ENCODE measurements around the gene CDCP1.
"Not testable (repeated sequence)": the region's sequence is repeated elsewhere in the genome, so short reads cannot be mapped to it uniquely, and the experiment has no call there.

CDCP1 gene

DNA sequence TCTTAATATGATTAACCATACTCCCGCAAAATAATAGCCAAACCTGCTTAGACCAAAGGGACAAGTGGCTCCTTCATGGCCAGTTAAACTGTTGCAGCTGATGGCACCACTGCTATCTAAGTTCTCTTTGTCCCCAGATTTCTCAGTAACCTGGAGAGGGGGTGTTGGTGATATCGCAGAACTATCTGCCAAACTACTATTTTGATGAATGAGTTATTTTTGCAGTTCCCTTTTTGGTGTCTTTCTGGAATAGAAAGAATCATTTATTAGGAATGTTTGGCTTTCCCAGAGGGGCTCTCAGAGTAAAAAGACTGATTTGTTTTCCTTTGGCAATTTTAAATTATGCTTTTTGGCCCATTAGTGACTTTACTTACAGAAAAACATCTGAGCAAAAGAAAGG lies 87.0 kb downstream of the CDCP1 start:
- Histone ChIP-seq H3K4me1 (ENCODE audit: control insufficient read depth, insufficient read depth, low read length, poor library complexity, severe bottlenecking) (no peaks in the 10 kb centered on the region), H3K36me3 (ENCODE audit: control insufficient read depth, insufficient read depth, low read length) (no peaks in the 10 kb centered on the region), H3K9me3 (ENCODE audit: control insufficient read depth, low read length) (no peaks in the 10 kb centered on the region), H3K4me3 (ENCODE audit: insufficient read depth, low read depth, low read length, poor library complexity, severe bottlenecking) (no peak overlapping the region), H3K27me3 (replicated peaks; ENCODE audit: control insufficient read depth, insufficient read depth, low read length, poor library complexity, severe bottlenecking) (no peaks in the 10 kb centered on the region), H3K27ac (ENCODE audit: insufficient read depth, low read length, poor library complexity, severe bottlenecking) (no peak overlapping the region)
- no peak for DNase-seq

DNA sequence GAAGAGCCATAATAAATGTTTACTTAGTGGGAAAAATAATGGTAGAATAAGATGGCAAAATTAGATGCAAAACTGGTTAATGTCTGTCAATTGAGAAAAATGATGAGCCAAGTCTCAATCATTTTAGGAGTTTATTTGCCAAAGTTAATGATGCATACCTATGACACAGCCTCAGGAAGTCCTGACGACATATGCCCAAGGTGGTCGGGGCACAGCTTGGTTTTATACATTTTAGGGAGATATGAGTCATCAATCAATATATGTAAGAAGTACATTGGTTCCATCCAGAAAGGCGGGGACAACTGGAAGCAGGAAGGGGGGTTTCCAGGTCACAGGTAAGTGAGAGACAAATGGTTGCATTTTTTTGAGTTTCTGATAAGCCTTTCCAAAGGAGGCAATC lies 88.6 kb downstream of the CDCP1 start:
- H3K27ac ChIP-seq (ENCODE audit: insufficient read depth, low read length, poor library complexity, severe bottlenecking), result no peak overlapping the region
- no peak for DNase-seq
- no peaks in the 10 kb centered on the region for H3K36me3 ChIP-seq (ENCODE audit: control insufficient read depth, insufficient read depth, low read length)
- no peaks in the 10 kb centered on the region for H3K9me3 ChIP-seq (ENCODE audit: control insufficient read depth, low read length)
- no peaks in the 10 kb centered on the region for H3K4me1 ChIP-seq (ENCODE audit: control insufficient read depth, insufficient read depth, low read length, poor library complexity, severe bottlenecking)
- no peak overlapping the region for H3K4me3 ChIP-seq (ENCODE audit: insufficient read depth, low read depth, low read length, poor library complexity, severe bottlenecking)
- no peaks in the 10 kb centered on the region for H3K27me3 ChIP-seq (replicated peaks; ENCODE audit: control insufficient read depth, insufficient read depth, low read length, poor library complexity, severe bottlenecking)

DNA sequence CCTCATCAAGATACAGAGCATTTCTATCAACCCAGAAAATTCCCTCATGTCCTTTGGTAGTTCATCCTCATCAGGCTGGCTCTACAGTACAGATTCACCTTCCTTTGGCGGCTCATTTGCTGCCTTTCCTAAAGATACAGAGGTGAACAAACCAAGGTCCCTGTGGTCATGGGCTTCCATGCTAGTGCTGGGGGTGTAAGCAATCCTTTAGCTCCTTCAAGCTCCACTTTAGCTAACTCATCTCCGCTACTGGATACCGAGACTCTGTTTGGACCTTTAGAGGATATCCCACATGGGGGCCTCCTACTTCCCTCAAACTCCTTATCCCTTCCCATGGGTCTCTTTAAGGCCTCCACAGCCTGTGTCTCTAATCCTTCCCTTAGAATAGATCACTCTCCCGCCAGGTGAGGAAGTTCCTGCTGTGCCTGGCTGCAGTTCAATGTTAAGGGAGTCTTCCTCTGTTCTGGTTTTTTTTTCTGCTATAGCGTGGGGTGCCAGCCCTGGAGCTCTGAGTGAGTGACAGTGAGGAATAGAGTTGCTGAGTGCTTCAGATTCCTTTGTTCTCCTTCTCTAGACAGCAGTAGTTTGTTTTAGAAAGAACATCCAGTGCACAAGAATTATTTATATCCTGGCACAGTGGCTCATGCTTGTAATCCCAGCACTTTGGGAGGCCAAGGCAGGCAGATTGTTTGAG lies 89.4 kb downstream of the CDCP1 start:
- no peak for DNase-seq
- H3K4me1 ChIP-seq (ENCODE audit: control insufficient read depth, insufficient read depth, low read length, poor library complexity, severe bottlenecking), result no peaks in the 10 kb centered on the region
- H3K27ac ChIP-seq (ENCODE audit: insufficient read depth, low read length, poor library complexity, severe bottlenecking), result no peak overlapping the region

DNA sequence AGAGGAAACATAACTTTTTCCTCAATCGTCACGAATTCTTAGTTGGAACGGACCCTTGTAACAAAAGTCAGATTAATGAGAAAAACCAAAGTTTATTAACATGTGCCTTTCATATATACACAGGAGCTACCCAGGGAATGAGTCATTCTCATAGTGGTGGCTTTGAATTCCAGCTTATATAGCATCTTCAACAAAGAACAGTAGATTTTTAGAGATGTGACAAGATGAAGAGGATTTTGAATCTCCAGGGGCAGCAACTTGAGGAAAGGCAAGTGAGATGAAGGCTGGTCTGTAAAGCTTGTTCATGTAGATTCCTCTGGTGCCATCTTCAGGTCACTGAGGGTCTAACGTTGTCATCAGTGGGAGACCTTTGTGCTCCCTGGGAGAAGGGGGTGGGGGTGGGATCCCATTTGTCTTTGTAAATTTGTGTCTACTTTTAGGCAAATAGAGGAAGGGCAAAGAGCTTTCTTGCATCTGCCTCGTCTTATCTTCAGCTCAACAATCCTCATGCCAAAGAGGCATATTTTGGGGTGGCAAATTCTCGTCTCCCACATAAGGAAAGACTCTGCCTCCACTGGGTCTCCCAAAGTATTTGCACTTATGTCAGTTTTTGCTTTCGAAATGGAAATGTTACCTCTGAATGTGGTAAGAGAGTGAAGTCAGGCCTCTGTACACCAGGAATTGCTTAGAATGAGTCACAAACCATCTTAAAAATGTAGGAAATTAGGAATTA lies 90.6 kb downstream of the CDCP1 start:
- Histone ChIP-seq H3K27ac (ENCODE audit: insufficient read depth, low read length, poor library complexity, severe bottlenecking) (no peak overlapping the region), H3K4me3 (ENCODE audit: insufficient read depth, low read depth, low read length, poor library complexity, severe bottlenecking) (no peak overlapping the region), H3K4me1 (ENCODE audit: control insufficient read depth, insufficient read depth, low read length, poor library complexity, severe bottlenecking) (no peaks in the 10 kb centered on the region), H3K36me3 (ENCODE audit: control insufficient read depth, insufficient read depth, low read length) (no peaks in the 10 kb centered on the region), H3K27me3 (replicated peaks; ENCODE audit: control insufficient read depth, insufficient read depth, low read length, poor library complexity, severe bottlenecking) (no peaks in the 10 kb centered on the region), H3K9me3 (ENCODE audit: control insufficient read depth, low read length) (no peaks in the 10 kb centered on the region)
- DNase-seq, result no peak

More for the DNA sequence above, 89.4 kb downstream of the CDCP1 start:
- no peak overlapping the region for H3K4me3 ChIP-seq (ENCODE audit: insufficient read depth, low read depth, low read length, poor library complexity, severe bottlenecking)
- H3K9me3 ChIP-seq (ENCODE audit: control insufficient read depth, low read length), result no peaks in the 10 kb centered on the region
- H3K27me3 ChIP-seq (replicated peaks; ENCODE audit: control insufficient read depth, insufficient read depth, low read length, poor library complexity, severe bottlenecking), result no peaks in the 10 kb centered on the region
- no peaks in the 10 kb centered on the region for H3K36me3 ChIP-seq (ENCODE audit: control insufficient read depth, insufficient read depth, low read length)

DNA sequence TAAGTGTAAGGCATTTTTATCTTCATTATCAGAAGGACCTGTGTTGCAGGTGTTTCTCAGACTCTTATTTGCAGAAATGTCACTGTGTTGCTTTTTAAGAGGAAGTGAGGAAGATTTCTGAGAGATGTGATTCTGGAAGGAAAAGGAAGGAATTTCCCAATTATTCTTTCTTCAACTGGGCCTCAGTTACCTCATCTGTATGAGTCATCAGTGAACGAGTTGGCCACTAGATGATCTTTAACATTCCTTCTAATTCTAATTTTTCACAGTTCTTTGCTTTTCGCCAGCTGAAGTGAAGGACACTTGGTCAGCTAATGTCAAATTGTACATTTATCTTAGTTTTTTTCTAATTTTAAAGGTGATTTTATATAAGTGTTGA lies 91.2 kb downstream of the CDCP1 start:
- no peak for DNase-seq
- Histone ChIP-seq H3K27ac (ENCODE audit: insufficient read depth, low read length, poor library complexity, severe bottlenecking) (no peak overlapping the region), H3K4me3 (ENCODE audit: insufficient read depth, low read depth, low read length, poor library complexity, severe bottlenecking) (no peak overlapping the region), H3K27me3 (replicated peaks; ENCODE audit: control insufficient read depth, insufficient read depth, low read length, poor library complexity, severe bottlenecking) (no peaks in the 10 kb centered on the region), H3K4me1 (ENCODE audit: control insufficient read depth, insufficient read depth, low read length, poor library complexity, severe bottlenecking) (no peaks in the 10 kb centered on the region), H3K36me3 (ENCODE audit: control insufficient read depth, insufficient read depth, low read length) (no peaks in the 10 kb centered on the region), H3K9me3 (ENCODE audit: control insufficient read depth, low read length) (no peaks in the 10 kb centered on the region)

DNA sequence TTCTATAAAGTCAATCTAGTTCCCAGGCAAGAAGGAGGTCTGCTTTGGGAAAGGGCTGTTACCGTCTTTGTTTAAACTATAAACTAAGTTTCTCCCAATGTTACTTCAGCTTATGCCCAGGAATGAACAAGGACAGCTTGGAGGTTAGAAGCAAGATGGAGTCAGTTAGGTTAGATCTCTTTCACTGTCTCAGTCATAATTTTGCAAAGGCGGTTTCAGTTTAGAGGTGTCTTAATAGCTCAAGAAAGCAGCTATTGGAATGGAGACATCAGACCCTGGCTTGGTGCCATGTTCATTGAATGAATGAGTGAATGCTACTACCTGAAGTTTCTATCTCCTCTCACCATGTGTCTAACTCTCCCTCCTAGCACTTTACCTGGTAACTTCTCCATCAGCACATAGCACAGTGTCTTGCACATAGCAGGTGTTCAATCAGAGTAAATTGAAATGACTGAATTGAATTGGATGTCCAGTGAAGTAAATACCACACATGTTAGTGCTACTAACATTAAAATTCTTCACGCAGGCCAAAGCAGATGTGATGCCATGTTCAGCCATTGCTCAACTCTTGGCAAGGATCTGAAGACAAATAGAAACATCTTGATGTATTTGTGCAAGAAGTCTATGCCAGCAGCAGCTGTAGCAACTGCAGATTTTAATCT lies 91.9 kb downstream of the CDCP1 start:
- Histone ChIP-seq H3K27ac (ENCODE audit: insufficient read depth, low read length, poor library complexity, severe bottlenecking) (no peak overlapping the region), H3K9me3 (ENCODE audit: control insufficient read depth, low read length) (no peaks in the 10 kb centered on the region), H3K4me1 (ENCODE audit: control insufficient read depth, insufficient read depth, low read length, poor library complexity, severe bottlenecking) (no peaks in the 10 kb centered on the region), H3K27me3 (replicated peaks; ENCODE audit: control insufficient read depth, insufficient read depth, low read length, poor library complexity, severe bottlenecking) (no peaks in the 10 kb centered on the region), H3K4me3 (ENCODE audit: insufficient read depth, low read depth, low read length, poor library complexity, severe bottlenecking) (no peak overlapping the region), H3K36me3 (ENCODE audit: control insufficient read depth, insufficient read depth, low read length) (no peaks in the 10 kb centered on the region)
- no peak for DNase-seq

DNA sequence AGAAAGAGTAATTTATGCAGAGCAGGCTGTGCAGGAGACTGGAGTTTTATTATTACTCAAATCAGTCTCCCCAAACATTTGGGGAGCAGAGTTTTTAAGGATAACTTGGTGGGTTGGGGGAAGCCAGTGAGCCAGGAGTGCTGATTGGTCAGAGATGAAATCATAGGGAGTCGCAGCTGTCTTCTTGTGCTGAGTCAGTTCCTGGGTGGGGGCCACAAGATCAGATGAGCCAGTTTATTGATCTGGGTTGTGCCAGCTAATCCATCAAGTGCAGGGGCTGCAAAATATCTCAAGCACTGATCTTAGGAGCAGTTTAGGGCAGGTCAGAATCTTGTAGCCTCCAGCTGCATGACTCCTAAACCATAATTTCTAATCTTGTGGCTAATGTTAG lies 92.4 kb downstream of the CDCP1 start:
- not testable (repeated sequence) for H3K36me3 ChIP-seq (ENCODE audit: control insufficient read depth, insufficient read depth, low read length); H3K4me3 ChIP-seq (ENCODE audit: insufficient read depth, low read depth, low read length, poor library complexity, severe bottlenecking); DNase-seq; H3K27me3 ChIP-seq (replicated peaks; ENCODE audit: control insufficient read depth, insufficient read depth, low read length, poor library complexity, severe bottlenecking); H3K27ac ChIP-seq (ENCODE audit: insufficient read depth, low read length, poor library complexity, severe bottlenecking); H3K9me3 ChIP-seq (ENCODE audit: control insufficient read depth, low read length); H3K4me1 ChIP-seq (ENCODE audit: control insufficient read depth, insufficient read depth, low read length, poor library complexity, severe bottlenecking)

DNA sequence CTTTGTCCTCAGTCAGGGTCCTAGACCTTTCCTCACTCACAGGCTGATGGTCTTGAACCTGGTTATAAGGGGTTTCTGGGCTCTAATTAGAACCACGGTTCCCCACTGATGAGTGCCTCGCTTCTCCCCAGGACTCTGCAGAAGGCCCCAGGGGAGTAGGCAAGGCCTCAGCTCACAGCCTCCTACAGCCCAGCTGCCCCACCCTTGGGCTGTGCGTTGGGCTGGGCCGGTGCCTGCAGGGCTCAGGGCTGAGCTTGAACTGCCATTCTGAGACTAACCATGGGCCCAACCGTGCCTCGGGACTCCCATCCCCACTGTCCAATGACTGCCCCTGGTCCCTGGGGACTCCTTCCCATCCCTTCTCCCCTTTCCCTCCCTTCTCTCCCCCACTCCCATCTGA lies 94.5 kb downstream of the CDCP1 start:
- Histone ChIP-seq H3K4me1 (ENCODE audit: control insufficient read depth, insufficient read depth, low read length, poor library complexity, severe bottlenecking) (no peaks in the 10 kb centered on the region), H3K9me3 (ENCODE audit: control insufficient read depth, low read length) (no peaks in the 10 kb centered on the region), H3K36me3 (ENCODE audit: control insufficient read depth, insufficient read depth, low read length) (no peaks in the 10 kb centered on the region), H3K27me3 (replicated peaks; ENCODE audit: control insufficient read depth, insufficient read depth, low read length, poor library complexity, severe bottlenecking) (no peaks in the 10 kb centered on the region), H3K4me3 (ENCODE audit: insufficient read depth, low read depth, low read length, poor library complexity, severe bottlenecking) (no peak overlapping the region), H3K27ac (ENCODE audit: insufficient read depth, low read length, poor library complexity, severe bottlenecking) (no peak overlapping the region)
- DNase-seq, result no peak

DNA sequence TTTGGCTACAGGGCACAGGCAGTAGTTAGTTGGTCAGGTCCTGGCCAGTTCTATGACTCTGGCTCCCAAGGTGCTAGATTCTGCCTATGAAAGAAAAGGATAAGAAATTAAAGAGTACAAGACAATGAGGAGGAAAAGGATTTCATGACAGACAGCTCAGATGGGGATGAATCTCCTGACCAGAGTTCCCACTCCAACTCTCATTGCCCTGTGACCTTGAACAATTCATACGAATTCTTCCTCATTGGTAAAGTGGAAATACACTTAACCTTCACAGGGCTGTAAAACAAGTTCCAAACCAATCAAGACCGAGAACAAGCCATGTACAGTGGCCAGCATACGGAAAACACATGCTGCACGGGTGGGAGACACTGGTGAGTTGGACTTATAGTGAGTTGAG lies 96.4 kb downstream of the CDCP1 start:
- no peaks in the 10 kb centered on the region for H3K9me3 ChIP-seq (ENCODE audit: control insufficient read depth, low read length)
- H3K36me3 ChIP-seq (ENCODE audit: control insufficient read depth, insufficient read depth, low read length), result no peaks in the 10 kb centered on the region
- H3K4me1 ChIP-seq (ENCODE audit: control insufficient read depth, insufficient read depth, low read length, poor library complexity, severe bottlenecking), result no peaks in the 10 kb centered on the region
- no peak overlapping the region for H3K27ac ChIP-seq (ENCODE audit: insufficient read depth, low read length, poor library complexity, severe bottlenecking)
- H3K27me3 ChIP-seq (replicated peaks; ENCODE audit: control insufficient read depth, insufficient read depth, low read length, poor library complexity, severe bottlenecking), result no peaks in the 10 kb centered on the region
- no peak overlapping the region for H3K4me3 ChIP-seq (ENCODE audit: insufficient read depth, low read depth, low read length, poor library complexity, severe bottlenecking)
- no peak for DNase-seq

DNA sequence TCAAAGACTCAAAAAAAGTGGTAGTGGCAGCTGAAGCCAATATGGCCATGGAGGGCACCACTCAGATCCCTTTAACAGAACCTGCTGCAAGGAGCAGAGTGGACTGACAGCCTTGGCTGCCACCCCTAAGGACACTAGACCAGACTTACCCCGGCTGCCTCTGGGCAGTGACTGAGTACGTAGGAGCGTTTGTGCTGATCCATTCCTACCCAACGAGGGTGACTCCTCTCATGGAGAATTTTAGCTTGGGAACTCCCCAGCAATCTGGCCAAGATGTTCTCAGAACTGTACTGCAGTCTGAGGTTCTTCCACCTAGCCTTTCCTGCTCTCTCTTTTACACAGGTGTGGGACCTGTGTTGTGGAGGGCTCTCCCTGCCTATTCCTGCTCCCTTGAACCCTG lies 97.9 kb downstream of the CDCP1 start:
- H3K9me3 ChIP-seq (ENCODE audit: control insufficient read depth, low read length), result no peaks in the 10 kb centered on the region
- no peaks in the 10 kb centered on the region for H3K4me1 ChIP-seq (ENCODE audit: control insufficient read depth, insufficient read depth, low read length, poor library complexity, severe bottlenecking)
- H3K4me3 ChIP-seq (ENCODE audit: insufficient read depth, low read depth, low read length, poor library complexity, severe bottlenecking), result no peak overlapping the region
- no peak for DNase-seq
- H3K27me3 ChIP-seq (replicated peaks; ENCODE audit: control insufficient read depth, insufficient read depth, low read length, poor library complexity, severe bottlenecking), result no peaks in the 10 kb centered on the region
- no peaks in the 10 kb centered on the region for H3K36me3 ChIP-seq (ENCODE audit: control insufficient read depth, insufficient read depth, low read length)
- no peak overlapping the region for H3K27ac ChIP-seq (ENCODE audit: insufficient read depth, low read length, poor library complexity, severe bottlenecking)

Data from effector memory CD4-positive, alpha-beta T cell (primary cell).